ENCODE results near the gene PARD3. TPM values are rescaled to one million over a fixed set of nuclear protein-coding genes. Genes with fewer than 3 reads are reported as not detected.

Gene PARD3
- total RNA-seq, 1 donor from 2014 or later: 22.9 TPM

- no peak overlapping the region for H3K4me3 Mint-ChIP-seq (ENCODE audit: unreplicated experiment)
- no peak for DNase-seq
- no peaks in the 10 kb centered on the region for H3K36me3 Mint-ChIP-seq (ENCODE audit: unreplicated experiment)
- H3K9me3 Mint-ChIP-seq (ENCODE audit: unreplicated experiment): peaks cover 3% of the 10 kb centered on the region
- no peak overlapping the region for H3K27ac Mint-ChIP-seq (ENCODE audit: unreplicated experiment)
- no peak for TF ChIP-seq CTCF (IDR thresholded peaks at IDR 0.05; ENCODE audit: partially characterized antibody, unreplicated experiment)
- peaks cover 7% of the 10 kb centered on the region for H3K4me1 Mint-ChIP-seq (ENCODE audit: low read depth, unreplicated experiment)
- no peaks in the 10 kb centered on the region for H3K27me3 Mint-ChIP-seq (ENCODE audit: unreplicated experiment)
Observed at GRCh38 chr10:34316154-34316553, 498.9 kb downstream of the PARD3 start.

GRCh38 chr10:34314457-34314856, 500.6 kb downstream of the PARD3 start:
- no peak for TF ChIP-seq CTCF (IDR thresholded peaks at IDR 0.05; ENCODE audit: partially characterized antibody, unreplicated experiment)
- Mint-ChIP-seq H3K27ac (ENCODE audit: unreplicated experiment) (no peak overlapping the region), H3K9me3 (ENCODE audit: unreplicated experiment) (peaks cover 3% of the 10 kb centered on the region), H3K36me3 (ENCODE audit: unreplicated experiment) (no peaks in the 10 kb centered on the region), H3K27me3 (ENCODE audit: unreplicated experiment) (no peaks in the 10 kb centered on the region), H3K4me1 (ENCODE audit: low read depth, unreplicated experiment) (peaks cover 7% of the 10 kb centered on the region), H3K4me3 (ENCODE audit: unreplicated experiment) (no peak overlapping the region)
- no peak for DNase-seq

GRCh38 chr10:34313888-34314287, 501.2 kb downstream of the PARD3 start:
- no peak for TF ChIP-seq CTCF (IDR thresholded peaks at IDR 0.05; ENCODE audit: partially characterized antibody, unreplicated experiment)
- Mint-ChIP-seq H3K27me3 (ENCODE audit: unreplicated experiment) (no peaks in the 10 kb centered on the region), H3K36me3 (ENCODE audit: unreplicated experiment) (no peaks in the 10 kb centered on the region), H3K27ac (ENCODE audit: unreplicated experiment) (no peak overlapping the region), H3K4me3 (ENCODE audit: unreplicated experiment) (no peak overlapping the region), H3K9me3 (ENCODE audit: unreplicated experiment) (peaks cover 3% of the 10 kb centered on the region), H3K4me1 (ENCODE audit: low read depth, unreplicated experiment) (peaks cover 6% of the 10 kb centered on the region)
- DNase-seq: no peak

GRCh38 chr10:34313353-34313752, 501.7 kb downstream of the PARD3 start:
- no peak for TF ChIP-seq CTCF (IDR thresholded peaks at IDR 0.05; ENCODE audit: partially characterized antibody, unreplicated experiment)
- H3K27me3 Mint-ChIP-seq (ENCODE audit: unreplicated experiment): no peaks in the 10 kb centered on the region
- no peak overlapping the region for H3K4me3 Mint-ChIP-seq (ENCODE audit: unreplicated experiment)
- DNase-seq: no peak
- H3K27ac Mint-ChIP-seq (ENCODE audit: unreplicated experiment): no peak overlapping the region
- peaks cover 3% of the 10 kb centered on the region for H3K9me3 Mint-ChIP-seq (ENCODE audit: unreplicated experiment)
- peaks cover 6% of the 10 kb centered on the region for H3K4me1 Mint-ChIP-seq (ENCODE audit: low read depth, unreplicated experiment)
- no peaks in the 10 kb centered on the region for H3K36me3 Mint-ChIP-seq (ENCODE audit: unreplicated experiment)

- no peak for DNase-seq
- Mint-ChIP-seq H3K4me1 (ENCODE audit: low read depth, unreplicated experiment) (peaks cover 15% of the 10 kb centered on the region), H3K4me3 (ENCODE audit: unreplicated experiment) (no peak overlapping the region), H3K9me3 (ENCODE audit: unreplicated experiment) (peaks cover 7% of the 10 kb centered on the region), H3K27me3 (ENCODE audit: unreplicated experiment) (no peaks in the 10 kb centered on the region), H3K27ac (ENCODE audit: unreplicated experiment) (no peak overlapping the region), H3K36me3 (ENCODE audit: unreplicated experiment) (peaks cover 4% of the 10 kb centered on the region)
- no peak for TF ChIP-seq CTCF (IDR thresholded peaks at IDR 0.05; ENCODE audit: partially characterized antibody, unreplicated experiment)
Observed at GRCh38 chr10:34311679-34312078, 503.4 kb downstream of the PARD3 start.
